Measurements from ENCODE around the gene HRK. TPM values are rescaled to one million over a fixed set of nuclear protein-coding genes. Genes with fewer than 3 reads are reported as not detected.

HRK gene
- total RNA-seq, 1 donor from 2014 or later: 4.4 TPM

- Mint-ChIP-seq H3K27ac (peak overlapping the region; percentile 17), H3K9me3 (no peaks in the 10 kb centered on the region), H3K4me1 (peaks cover 41% of the 10 kb centered on the region), H3K27me3 (ENCODE audit: low read depth) (peaks cover 87% of the 10 kb centered on the region), H3K36me3 (no peaks in the 10 kb centered on the region), H3K4me3 (peak overlapping the region; percentile 82)
- TF ChIP-seq CTCF (IDR thresholded peaks at IDR 0.05; ENCODE audit: unreplicated experiment): no peak
- DNase-seq (ENCODE audit: low spot score in 2 of 2, unreplicated experiment in 2 of 2): no peak
Measured at GRCh38 chr12:116880213-116880816, 926 bp downstream of the HRK start.

- DNase-seq (ENCODE audit: low spot score in 2 of 2, unreplicated experiment in 2 of 2): no peak
- Mint-ChIP-seq H3K27me3 (ENCODE audit: low read depth) (peaks cover 86% of the 10 kb centered on the region), H3K4me3 (peak overlapping the region; percentile 82), H3K36me3 (peaks cover 2% of the 10 kb centered on the region), H3K27ac (no peak overlapping the region), H3K4me1 (peaks cover 41% of the 10 kb centered on the region), H3K9me3 (peaks cover 2% of the 10 kb centered on the region)
- TF ChIP-seq CTCF (IDR thresholded peaks at IDR 0.05; ENCODE audit: unreplicated experiment): no peak
Measured at GRCh38 chr12:116879509-116880212, 1.6 kb downstream of the HRK start.

DNA sequence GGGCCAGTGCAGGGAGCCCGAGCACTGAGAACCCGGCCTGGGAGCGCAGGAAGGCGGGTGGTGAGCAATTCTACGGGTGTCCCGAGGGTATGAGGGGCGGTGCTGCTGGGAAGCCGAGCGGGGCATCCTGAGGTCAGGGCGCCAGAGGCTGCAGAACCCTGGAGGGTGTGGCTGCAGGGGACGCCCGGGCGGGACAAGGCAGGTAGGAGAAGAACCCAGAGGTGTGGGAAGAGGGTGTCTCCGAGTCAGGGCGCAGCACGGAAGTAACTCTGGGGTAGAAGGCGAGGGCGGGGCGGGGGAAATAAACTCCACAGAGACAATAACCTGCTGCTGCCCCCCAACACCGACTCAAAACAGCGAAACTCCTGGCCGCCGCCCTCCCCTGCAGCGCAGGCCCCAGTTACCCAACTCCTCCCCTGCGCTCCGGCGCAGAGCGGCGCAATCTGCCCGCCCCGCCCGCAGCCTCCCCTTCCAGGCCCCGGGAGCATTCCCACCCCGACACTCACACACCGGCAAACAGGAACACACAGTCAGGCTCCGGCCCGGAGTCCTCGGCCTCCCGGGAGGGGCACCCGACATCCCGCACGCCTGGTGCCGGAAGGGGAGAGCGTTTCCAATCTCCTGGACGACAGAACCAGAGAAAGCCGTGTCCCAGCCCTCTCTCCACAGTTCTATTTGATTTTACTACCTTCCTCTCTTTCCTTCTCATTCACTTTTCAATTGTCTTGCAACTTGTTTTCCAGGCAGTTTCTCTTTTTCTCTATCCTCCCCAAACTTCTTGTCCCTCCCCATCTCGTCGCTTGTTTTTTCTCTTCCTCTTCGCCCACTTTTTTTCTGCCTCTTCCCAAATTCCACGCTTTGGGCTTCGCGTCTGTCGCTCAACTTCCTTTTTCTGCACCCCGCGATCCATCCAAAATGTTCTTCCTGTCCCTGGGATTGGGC, 2.4 kb downstream of the HRK start:
- Mint-ChIP-seq H3K27me3 (ENCODE audit: low read depth) (peaks cover 84% of the 10 kb centered on the region), H3K4me3 (peak overlapping the region; percentile 82), H3K4me1 (peaks cover 41% of the 10 kb centered on the region), H3K36me3 (peaks cover 5% of the 10 kb centered on the region), H3K9me3 (peaks cover 4% of the 10 kb centered on the region), H3K27ac (peak overlapping the region; percentile 27)
- no peak for TF ChIP-seq CTCF (IDR thresholded peaks at IDR 0.05; ENCODE audit: unreplicated experiment)
- peak in 1 of 2 experiments; percentile 61 for DNase-seq (ENCODE audit: low spot score in 2 of 2, unreplicated experiment in 2 of 2)

GRCh38 chr12:116876151-116876869, 4.9 kb downstream of the HRK start:
- TF ChIP-seq CTCF (IDR thresholded peaks at IDR 0.05; ENCODE audit: unreplicated experiment): no peak
- H3K27ac Mint-ChIP-seq: peak overlapping the region; percentile 81
- peaks cover 69% of the 10 kb centered on the region for H3K27me3 Mint-ChIP-seq (ENCODE audit: low read depth)

GRCh38 chr12:116874324-116874995, 6.8 kb downstream of the HRK start:
- DNase-seq (ENCODE audit: low spot score in 2 of 2, unreplicated experiment in 2 of 2): no peak
- Mint-ChIP-seq H3K27me3 (ENCODE audit: low read depth) (peaks cover 60% of the 10 kb centered on the region), H3K9me3 (peaks cover 4% of the 10 kb centered on the region), H3K36me3 (peaks cover 5% of the 10 kb centered on the region), H3K4me1 (peaks cover 23% of the 10 kb centered on the region), H3K27ac (no peak overlapping the region), H3K4me3 (no peak overlapping the region)
- no peak for TF ChIP-seq CTCF (IDR thresholded peaks at IDR 0.05; ENCODE audit: unreplicated experiment)

More at GRCh38 chr12:116876151-116876869, 4.9 kb downstream of the HRK start:
- H3K9me3 Mint-ChIP-seq: peaks cover 4% of the 10 kb centered on the region
- H3K4me1 Mint-ChIP-seq: peaks cover 33% of the 10 kb centered on the region
- DNase-seq (ENCODE audit: low spot score in 2 of 2, unreplicated experiment in 2 of 2): no peak
- H3K4me3 Mint-ChIP-seq: peak overlapping the region; percentile 39
- peaks cover 5% of the 10 kb centered on the region for H3K36me3 Mint-ChIP-seq
